Measurements from ENCODE around the gene ST6GALNAC3. TPM values are rescaled to one million over a fixed set of nuclear protein-coding genes. Genes with fewer than 3 reads are reported as not detected.

Gene ST6GALNAC3
- polyA plus RNA-seq, 2 of the 4 experiments (the other 2 are of a cell fraction) = 1.1 to 1.2 TPM

DNA sequence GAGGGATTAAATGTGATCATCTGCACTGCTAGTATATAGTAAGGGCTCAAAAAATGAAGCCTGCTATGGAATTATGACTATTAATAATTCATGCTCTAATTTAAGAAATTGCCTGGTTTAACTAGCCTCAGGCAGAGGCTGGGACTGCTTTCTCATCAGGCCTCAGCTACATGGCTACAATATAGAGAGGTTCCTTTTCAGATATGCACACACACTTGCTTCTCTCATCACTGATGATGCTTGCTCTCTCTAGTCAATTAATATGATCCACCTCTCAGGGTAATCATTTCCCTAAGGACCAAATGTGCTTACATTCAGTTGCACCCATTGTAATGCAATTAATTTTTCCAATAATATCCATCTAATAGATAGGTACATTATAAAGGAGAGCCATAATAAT, 467.8 kb downstream of the ST6GALNAC3 start:
- CTCF ChIA-PET = no interaction called here
- H3K9me3 ChIP-seq = no peaks in the 10 kb centered on the region
- no peaks in the 10 kb centered on the region for H3K4me1 ChIP-seq
- no peak overlapping the region for H3K4me2 ChIP-seq
- POLR2A ChIA-PET = no interaction called here
- no peak overlapping the region for H3K4me3 ChIP-seq
- no peak overlapping the region for H3K27ac ChIP-seq
- ATAC-seq (no peak), FAIRE-seq (no peak), DNase-seq (ENCODE audit: low read depth in 1 of 2, low spot score in 1 of 2) (no peak)
- TF ChIP-seq, protein P1, sequence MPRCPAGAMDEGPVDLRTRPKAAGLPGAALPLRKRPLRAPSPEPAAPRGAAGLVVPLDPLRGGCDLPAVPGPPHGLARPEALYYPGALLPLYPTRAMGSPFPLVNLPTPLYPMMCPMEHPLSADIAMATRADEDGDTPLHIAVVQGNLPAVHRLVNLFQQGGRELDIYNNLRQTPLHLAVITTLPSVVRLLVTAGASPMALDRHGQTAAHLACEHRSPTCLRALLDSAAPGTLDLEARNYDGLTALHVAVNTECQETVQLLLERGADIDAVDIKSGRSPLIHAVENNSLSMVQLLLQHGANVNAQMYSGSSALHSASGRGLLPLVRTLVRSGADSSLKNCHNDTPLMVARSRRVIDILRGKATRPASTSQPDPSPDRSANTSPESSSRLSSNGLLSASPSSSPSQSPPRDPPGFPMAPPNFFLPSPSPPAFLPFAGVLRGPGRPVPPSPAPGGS (IDR thresholded peaks at IDR 0.05) = no peak
- no peak for TF ChIP-seq NPAS2 (CRISPR knock-in tag; IDR thresholded peaks at IDR 0.05; ENCODE audit: borderline replicate concordance)
- TF ChIP-seq EHF (CRISPR knock-in tag; IDR thresholded peaks at IDR 0.05) = no peak
- TF ChIP-seq, protein P2, sequence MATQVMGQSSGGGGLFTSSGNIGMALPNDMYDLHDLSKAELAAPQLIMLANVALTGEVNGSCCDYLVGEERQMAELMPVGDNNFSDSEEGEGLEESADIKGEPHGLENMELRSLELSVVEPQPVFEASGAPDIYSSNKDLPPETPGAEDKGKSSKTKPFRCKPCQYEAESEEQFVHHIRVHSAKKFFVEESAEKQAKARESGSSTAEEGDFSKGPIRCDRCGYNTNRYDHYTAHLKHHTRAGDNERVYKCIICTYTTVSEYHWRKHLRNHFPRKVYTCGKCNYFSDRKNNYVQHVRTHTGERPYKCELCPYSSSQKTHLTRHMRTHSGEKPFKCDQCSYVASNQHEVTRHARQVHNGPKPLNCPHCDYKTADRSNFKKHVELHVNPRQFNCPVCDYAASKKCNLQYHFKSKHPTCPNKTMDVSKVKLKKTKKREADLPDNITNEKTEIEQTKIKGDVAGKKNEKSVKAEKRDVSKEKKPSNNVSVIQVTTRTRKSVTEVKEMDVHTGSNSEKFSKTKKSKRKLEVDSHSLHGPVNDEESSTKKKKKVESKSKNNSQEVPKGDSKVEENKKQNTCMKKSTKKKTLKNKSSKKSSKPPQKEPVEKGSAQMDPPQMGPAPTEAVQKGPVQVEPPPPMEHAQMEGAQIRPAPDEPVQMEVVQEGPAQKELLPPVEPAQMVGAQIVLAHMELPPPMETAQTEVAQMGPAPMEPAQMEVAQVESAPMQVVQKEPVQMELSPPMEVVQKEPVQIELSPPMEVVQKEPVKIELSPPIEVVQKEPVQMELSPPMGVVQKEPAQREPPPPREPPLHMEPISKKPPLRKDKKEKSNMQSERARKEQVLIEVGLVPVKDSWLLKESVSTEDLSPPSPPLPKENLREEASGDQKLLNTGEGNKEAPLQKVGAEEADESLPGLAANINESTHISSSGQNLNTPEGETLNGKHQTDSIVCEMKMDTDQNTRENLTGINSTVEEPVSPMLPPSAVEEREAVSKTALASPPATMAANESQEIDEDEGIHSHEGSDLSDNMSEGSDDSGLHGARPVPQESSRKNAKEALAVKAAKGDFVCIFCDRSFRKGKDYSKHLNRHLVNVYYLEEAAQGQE (IDR thresholded peaks at IDR 0.05) = no peak
- no peak for TF ChIP-seq JUN (IDR thresholded peaks at IDR 0.05)
- TF ChIP-seq, protein P3, sequence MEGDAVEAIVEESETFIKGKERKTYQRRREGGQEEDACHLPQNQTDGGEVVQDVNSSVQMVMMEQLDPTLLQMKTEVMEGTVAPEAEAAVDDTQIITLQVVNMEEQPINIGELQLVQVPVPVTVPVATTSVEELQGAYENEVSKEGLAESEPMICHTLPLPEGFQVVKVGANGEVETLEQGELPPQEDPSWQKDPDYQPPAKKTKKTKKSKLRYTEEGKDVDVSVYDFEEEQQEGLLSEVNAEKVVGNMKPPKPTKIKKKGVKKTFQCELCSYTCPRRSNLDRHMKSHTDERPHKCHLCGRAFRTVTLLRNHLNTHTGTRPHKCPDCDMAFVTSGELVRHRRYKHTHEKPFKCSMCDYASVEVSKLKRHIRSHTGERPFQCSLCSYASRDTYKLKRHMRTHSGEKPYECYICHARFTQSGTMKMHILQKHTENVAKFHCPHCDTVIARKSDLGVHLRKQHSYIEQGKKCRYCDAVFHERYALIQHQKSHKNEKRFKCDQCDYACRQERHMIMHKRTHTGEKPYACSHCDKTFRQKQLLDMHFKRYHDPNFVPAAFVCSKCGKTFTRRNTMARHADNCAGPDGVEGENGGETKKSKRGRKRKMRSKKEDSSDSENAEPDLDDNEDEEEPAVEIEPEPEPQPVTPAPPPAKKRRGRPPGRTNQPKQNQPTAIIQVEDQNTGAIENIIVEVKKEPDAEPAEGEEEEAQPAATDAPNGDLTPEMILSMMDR (IDR thresholded peaks at IDR 0.05) = no peak
- no peak for TF ChIP-seq GATA3 (IDR thresholded peaks at IDR 0.05; ENCODE audit: borderline replicate concordance)
- TF ChIP-seq RFX5 (IDR thresholded peaks at IDR 0.05) = no peak
- TF ChIP-seq HEYL (CRISPR knock-in tag; IDR thresholded peaks at IDR 0.05) = no peak
- TF ChIP-seq, protein P4, sequence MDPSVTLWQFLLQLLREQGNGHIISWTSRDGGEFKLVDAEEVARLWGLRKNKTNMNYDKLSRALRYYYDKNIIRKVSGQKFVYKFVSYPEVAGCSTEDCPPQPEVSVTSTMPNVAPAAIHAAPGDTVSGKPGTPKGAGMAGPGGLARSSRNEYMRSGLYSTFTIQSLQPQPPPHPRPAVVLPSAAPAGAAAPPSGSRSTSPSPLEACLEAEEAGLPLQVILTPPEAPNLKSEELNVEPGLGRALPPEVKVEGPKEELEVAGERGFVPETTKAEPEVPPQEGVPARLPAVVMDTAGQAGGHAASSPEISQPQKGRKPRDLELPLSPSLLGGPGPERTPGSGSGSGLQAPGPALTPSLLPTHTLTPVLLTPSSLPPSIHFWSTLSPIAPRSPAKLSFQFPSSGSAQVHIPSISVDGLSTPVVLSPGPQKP (IDR thresholded peaks at IDR 0.05; ENCODE audit: low read depth, low read length) = no peak
- no peak for TF ChIP-seq FOSL2 (IDR thresholded peaks at IDR 0.05)
- no peak for TF ChIP-seq FOSL2 (CRISPR knock-in tag; IDR thresholded peaks at IDR 0.05)
- no peak for TF ChIP-seq NFE2L2 (conservative IDR thresholded peaks at IDR 0.05; ENCODE audit: low read length)
- TF ChIP-seq ZNF302 (CRISPR knock-in tag; IDR thresholded peaks at IDR 0.05) = no peak
- TF ChIP-seq MAFK (IDR thresholded peaks at IDR 0.05; ENCODE audit: partially characterized antibody) = no peak

DNA sequence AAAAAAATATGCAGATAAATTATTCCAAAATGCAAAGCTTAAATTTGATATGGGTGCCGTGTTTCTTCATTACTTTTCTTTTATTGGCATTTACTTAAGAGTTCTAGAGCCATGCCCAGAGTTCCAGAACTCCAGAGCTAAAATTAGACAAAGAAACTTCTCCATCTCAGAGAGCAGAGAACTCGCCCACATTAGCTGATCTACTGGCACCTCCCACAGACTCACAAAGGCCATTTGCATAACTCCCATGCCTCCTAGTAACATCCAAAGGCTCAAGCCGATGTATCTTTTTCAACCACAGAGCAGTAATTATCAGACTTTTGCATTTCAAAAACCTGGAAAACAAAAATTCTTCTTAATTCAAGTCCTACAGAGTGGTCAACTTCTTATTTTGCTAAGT, 468.9 kb downstream of the ST6GALNAC3 start:
- ATAC-seq (no peak), DNase-seq (ENCODE audit: low read depth in 1 of 2, low spot score in 1 of 2) (no peak), FAIRE-seq (no peak)
- ChIA-PET CTCF (interaction anchor here (1.4 kb wide), 1 partner anchor 635 kb away, joined by 3 read pairs; no protein-coding TSS in a partner anchor), POLR2A (no interaction called here)
- H3K27ac ChIP-seq = no peak overlapping the region
- H3K4me1 ChIP-seq = no peaks in the 10 kb centered on the region
- TF ChIP-seq HDAC2 (IDR thresholded peaks at IDR 0.05) (no peak), NPAS2 (CRISPR knock-in tag; IDR thresholded peaks at IDR 0.05; ENCODE audit: borderline replicate concordance) (no peak), CBX2 (IDR thresholded peaks at IDR 0.05; ENCODE audit: borderline replicate concordance, low read depth) (no peak), FOSB (CRISPR knock-in tag; IDR thresholded peaks at IDR 0.05) (no peak), NR3C1 (IDR thresholded peaks at IDR 0.05) (no peak), JUN (IDR thresholded peaks at IDR 0.05) (no peak), FOXS1 (CRISPR knock-in tag; IDR thresholded peaks at IDR 0.05) (no peak), ESRRA (IDR thresholded peaks at IDR 0.05; ENCODE audit: borderline replicate concordance, low read length) (no peak)
- TF ChIP-seq, protein P5, sequence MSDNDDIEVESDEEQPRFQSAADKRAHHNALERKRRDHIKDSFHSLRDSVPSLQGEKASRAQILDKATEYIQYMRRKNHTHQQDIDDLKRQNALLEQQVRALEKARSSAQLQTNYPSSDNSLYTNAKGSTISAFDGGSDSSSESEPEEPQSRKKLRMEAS (IDR thresholded peaks at IDR 0.05) = no peak
- WGBS (ENCODE audit: missing lambda C conversion rate) = 29% methylated on average over 3 of the region's 3 CpGs
- no peaks in the 10 kb centered on the region for H3K9me3 ChIP-seq
- H3K4me2 ChIP-seq = no peak overlapping the region
- no peak overlapping the region for H3K4me3 ChIP-seq

All from A549 (cell line).